Kidney epithelial cell (primary cell): ENCODE measurements around the gene MUC4. TPM values are rescaled to one million over a fixed set of nuclear protein-coding genes. Genes with fewer than 3 reads are reported as not detected.

Source experiments
- DNase-seq: peaks from one replicate; pipeline ENCODE4 v3.0.0-alpha.2; 2010; ENCODE audit warnings: low read depth
- H3K27me3 ChIP-seq: 2 replicates; pipeline ENCODE4 v1.6.0; 2011; ENCODE audit warnings: low read length; ENCODE audit not compliant: control insufficient read depth, insufficient read depth
- H3K36me3 ChIP-seq: 2 replicates; pipeline ENCODE4 v1.5.1; 2011; ENCODE audit warnings: low read length; ENCODE audit not compliant: control insufficient read depth, insufficient read depth
- H3K4me3 ChIP-seq: 2 replicates; pipeline ENCODE4 v1.5.1; 2011; ENCODE audit warnings: low read depth, mild to moderate bottlenecking, control low read depth, low read length
- total RNA-seq: library from RNA; depleted of rRNA; stranded (reverse); fragments of >200 nt; gene quantifications from 2 replicates; pipeline ENCODE4 v1.2.3, GENCODE V29; 2015
- TF ChIP-seq, protein P1 (sequence below): IDR thresholded peaks from 2 replicates; pipeline ENCODE4 v1.5.1; 2011; ENCODE audit warnings: mild to moderate bottlenecking, moderate library complexity, low read length, control low read depth, inconsistent platforms; ENCODE audit not compliant: insufficient read depth, poor library complexity, severe bottlenecking

MUC4 gene
- total RNA-seq, 1 donor from 2014 or later, result 6.9 TPM

DNA sequence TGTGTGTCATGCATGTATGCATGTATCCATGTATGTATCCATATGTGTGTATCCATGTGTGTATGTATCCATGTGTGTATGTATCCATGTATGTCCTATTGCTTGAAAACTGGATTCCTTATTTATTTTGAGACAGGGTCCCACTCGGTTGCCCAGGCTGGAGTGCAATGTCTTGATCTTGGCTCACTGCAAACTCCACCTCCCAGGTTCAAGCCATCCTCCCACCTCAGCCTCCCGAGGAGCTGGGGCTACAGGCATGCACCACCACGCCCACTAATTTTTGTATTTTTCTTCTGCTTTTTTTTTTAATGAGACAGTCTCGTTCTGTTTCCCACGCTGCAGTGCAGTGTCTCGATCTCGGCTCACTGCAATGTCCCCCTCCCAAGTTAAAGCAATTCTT lies 56.8 kb downstream of the MUC4 start:
- Histone ChIP-seq H3K36me3 (no peaks in the 10 kb centered on the region), H3K27me3 (peaks cover 10% of the 10 kb centered on the region), H3K4me3 (no peak overlapping the region)
- TF ChIP-seq, protein P1, sequence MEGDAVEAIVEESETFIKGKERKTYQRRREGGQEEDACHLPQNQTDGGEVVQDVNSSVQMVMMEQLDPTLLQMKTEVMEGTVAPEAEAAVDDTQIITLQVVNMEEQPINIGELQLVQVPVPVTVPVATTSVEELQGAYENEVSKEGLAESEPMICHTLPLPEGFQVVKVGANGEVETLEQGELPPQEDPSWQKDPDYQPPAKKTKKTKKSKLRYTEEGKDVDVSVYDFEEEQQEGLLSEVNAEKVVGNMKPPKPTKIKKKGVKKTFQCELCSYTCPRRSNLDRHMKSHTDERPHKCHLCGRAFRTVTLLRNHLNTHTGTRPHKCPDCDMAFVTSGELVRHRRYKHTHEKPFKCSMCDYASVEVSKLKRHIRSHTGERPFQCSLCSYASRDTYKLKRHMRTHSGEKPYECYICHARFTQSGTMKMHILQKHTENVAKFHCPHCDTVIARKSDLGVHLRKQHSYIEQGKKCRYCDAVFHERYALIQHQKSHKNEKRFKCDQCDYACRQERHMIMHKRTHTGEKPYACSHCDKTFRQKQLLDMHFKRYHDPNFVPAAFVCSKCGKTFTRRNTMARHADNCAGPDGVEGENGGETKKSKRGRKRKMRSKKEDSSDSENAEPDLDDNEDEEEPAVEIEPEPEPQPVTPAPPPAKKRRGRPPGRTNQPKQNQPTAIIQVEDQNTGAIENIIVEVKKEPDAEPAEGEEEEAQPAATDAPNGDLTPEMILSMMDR, result no peak
- no peak for DNase-seq

DNA sequence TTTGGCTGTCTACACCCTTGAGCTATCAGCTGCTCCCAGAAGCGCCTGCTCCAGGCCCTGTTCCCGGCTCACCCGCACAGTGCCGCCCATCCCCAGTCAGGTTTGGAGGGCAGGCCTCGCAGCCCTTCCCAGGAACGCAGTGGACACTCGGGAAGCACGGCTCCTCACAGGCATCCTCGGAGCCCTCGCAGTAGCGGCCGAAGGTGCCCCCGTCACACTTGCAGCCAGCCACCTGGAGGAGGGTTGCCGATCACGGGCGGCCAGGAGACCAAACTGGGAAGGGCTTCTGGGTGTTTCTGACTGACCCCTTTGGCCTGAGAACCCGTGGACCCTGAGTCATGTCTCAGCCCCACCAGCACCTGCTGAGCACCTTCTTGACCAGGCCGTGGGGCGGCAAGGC lies 57.6 kb downstream of the MUC4 start:
- Histone ChIP-seq H3K36me3 (no peaks in the 10 kb centered on the region), H3K4me3 (no peak overlapping the region), H3K27me3 (peaks cover 8% of the 10 kb centered on the region)
- TF ChIP-seq, protein P1, result no peak
- no peak for DNase-seq

DNA sequence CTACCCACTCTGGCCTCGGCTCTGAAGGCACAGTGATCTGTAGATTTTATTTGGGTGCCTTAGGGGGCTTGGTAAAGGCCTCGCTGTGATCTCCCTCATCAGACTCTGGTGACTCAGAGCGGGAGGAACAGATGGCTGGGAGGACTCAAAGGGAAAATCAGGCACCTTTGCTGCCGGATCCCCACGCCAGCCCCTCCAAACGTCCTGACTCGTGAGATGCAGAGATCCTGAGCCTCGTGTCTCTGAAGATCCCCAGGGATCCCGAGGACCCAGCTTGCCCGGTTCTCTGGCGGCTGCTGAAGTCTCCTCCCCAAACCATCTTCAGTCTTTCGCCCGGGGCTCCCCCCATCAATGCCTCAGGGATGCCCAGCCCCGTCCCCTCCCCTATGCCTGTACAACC lies 58.1 kb downstream of the MUC4 start:
- Histone ChIP-seq H3K4me3 (no peak overlapping the region), H3K27me3 (peaks cover 9% of the 10 kb centered on the region), H3K36me3 (no peaks in the 10 kb centered on the region)
- no peak for DNase-seq
- TF ChIP-seq, protein P1, result no peak

DNA sequence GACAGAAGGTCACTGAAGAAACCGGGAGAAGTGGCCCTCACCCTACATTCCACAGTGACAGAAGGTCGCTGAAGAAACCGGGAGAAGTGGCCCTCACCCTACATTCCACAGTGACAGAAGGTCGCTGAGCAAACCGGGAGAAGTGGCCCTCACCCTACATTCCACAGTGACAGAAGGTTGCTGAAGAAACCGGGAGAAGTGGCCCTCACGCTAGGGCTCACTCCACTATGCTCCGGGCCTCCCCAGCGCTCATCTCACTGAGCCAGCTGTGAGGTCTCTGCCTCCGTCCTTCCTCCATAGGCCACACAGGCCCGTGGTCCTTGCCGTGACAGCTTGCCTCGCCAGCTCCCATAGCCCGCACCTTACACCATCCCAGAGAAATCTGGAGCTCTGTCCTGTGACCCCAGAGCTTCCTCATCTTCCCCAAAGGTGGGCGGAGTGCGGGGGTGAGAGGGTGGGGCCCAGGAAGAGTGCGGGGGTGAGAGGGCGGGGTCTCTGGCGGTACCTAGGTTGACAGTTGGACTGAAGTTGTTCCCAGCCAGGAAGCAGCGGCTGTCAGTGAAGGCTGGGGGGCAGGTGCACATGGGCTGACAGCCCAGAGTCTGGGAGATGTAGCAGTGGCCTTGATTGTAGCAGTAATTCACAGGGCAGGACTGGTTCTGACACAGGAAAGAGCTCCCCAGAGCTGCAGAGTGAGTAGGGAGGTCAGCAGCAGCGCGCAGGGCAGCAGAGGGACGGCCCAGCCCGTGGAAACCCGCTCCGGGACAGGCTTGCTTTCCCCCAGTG lies 59.0 kb downstream of the MUC4 start:
- TF ChIP-seq, protein P1, result no peak
- DNase-seq, result no peak
- Histone ChIP-seq H3K36me3 (no peaks in the 10 kb centered on the region), H3K4me3 (no peak overlapping the region), H3K27me3 (peaks cover 11% of the 10 kb centered on the region)

DNA sequence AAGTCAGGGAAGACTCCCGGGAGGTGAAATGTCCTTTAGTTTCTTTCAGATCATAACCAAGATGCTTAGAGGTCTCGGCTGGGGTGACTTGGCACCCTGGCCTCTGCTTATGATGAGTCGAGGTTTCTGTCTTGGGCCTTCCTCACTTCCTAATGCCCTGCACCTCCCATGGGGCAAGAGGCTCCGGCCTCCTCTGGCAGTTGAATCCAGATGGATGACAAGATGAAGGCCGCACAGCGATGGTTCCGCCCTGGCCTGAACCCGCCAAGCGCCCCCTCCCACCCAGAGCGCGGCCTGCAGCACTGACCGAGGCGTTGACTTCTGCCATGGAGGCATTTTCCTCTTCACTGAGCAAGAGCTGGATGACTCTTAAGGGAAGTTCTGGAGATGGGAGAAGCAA lies 59.7 kb downstream of the MUC4 start:
- no peaks in the 10 kb centered on the region for H3K36me3 ChIP-seq
- no peak overlapping the region for H3K4me3 ChIP-seq
- TF ChIP-seq, protein P1, result no peak
- H3K27me3 ChIP-seq, result peaks cover 15% of the 10 kb centered on the region
- DNase-seq, result no peak

DNA sequence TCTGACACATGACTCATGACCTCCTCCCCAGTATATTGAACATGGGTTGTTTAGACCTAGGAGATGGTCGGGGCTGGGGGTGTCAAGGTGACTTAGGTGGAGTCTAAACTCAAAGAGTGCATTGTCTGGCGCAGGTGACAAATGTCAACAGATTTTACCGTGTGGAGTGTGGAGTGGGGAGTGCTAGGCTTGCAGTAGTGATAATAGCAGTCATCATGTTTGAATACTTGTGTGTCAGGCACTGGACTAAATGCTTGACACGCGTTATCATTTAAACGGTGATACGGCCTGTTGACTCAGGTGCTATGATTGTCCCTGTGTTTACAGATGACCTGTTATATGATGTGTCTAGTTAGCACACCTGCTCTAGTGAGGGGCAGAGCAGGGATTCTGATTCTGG lies 60.2 kb downstream of the MUC4 start:
- no peaks in the 10 kb centered on the region for H3K36me3 ChIP-seq
- DNase-seq, result no peak
- peaks cover 16% of the 10 kb centered on the region for H3K27me3 ChIP-seq
- no peak overlapping the region for H3K4me3 ChIP-seq
- TF ChIP-seq, protein P1, result no peak
